CD14-positive monocyte (primary cell): ENCODE data around the gene TBC1D20. TPM values are rescaled to one million over a fixed set of nuclear protein-coding genes. Genes with fewer than 3 reads are reported as not detected.
A peak's percentile ranks its signal among the peaks of the same experiment; 100 is the strongest.

Experiments used
- DNase-seq, 3 donors: peaks; one replicate each; pipeline ENCODE4 v3.0.0-alpha.2; 2011 to 2022
- H2AFZ ChIP-seq: 2 replicates; pipeline ENCODE4 v1.6.0; 2012; ENCODE audit warnings: mild to moderate bottlenecking, low read depth, low read length, inconsistent platforms; ENCODE audit not compliant: insufficient read depth, poor library complexity, severe bottlenecking
- H3K27ac ChIP-seq, 2 donors: 1 replicate in 1 of 2; 2 replicates in 1 of 2; pipeline ENCODE4 v1.5.1; 2012 to 2013; ENCODE audit warnings: low read length in 2 of 2, control low read depth in 1 of 2, inconsistent platforms in 1 of 2, low read depth in 1 of 2, mild to moderate bottlenecking in 1 of 2
- H3K27me3 ChIP-seq, 2 donors: one replicate each; pipeline versions ENCODE4 v1.6.0 to v1.6.1; 2011 to 2013; ENCODE audit warnings: low read length in 2 of 2; ENCODE audit not compliant: control insufficient read depth in 2 of 2, insufficient read depth in 2 of 2
- H3K36me3 ChIP-seq, 2 donors: replicated peaks in 1 of 2; 1 replicate in 1 of 2; 2 replicates in 1 of 2; pipeline versions ENCODE4 v1.5.1 to v1.6.1; 2012 to 2013; ENCODE audit warnings: low read length in 2 of 2, control low read depth in 1 of 2, inconsistent platforms in 1 of 2, mild to moderate bottlenecking in 1 of 2; ENCODE audit not compliant: insufficient read depth in 2 of 2, control insufficient read depth in 1 of 2
- H3K4me1 ChIP-seq, 2 donors: 1 replicate in 1 of 2; 2 replicates in 1 of 2; pipeline versions ENCODE4 v1.5.1 to v1.6.1; 2012 to 2013; ENCODE audit warnings: low read length in 2 of 2, control low read depth in 1 of 2, inconsistent platforms in 1 of 2, mild to moderate bottlenecking in 1 of 2, moderate library complexity in 1 of 2; ENCODE audit not compliant: insufficient read depth in 2 of 2, control insufficient read depth in 1 of 2
- H3K4me2 ChIP-seq: replicated peaks from 2 replicates; pipeline ENCODE3; 2012; ENCODE audit warnings: low read length, moderate library complexity, mild to moderate bottlenecking; ENCODE audit not compliant: poor library complexity, severe bottlenecking; ENCODE audit errors: extremely low read depth
- H3K4me3 ChIP-seq, 3 experiments: fragments of 200-600 bp in 1 of 3; sonication (generic) in 1 of 3; replicated peaks in 1 of 3; 1 replicate in 2 of 3; 2 replicates in 1 of 3; pipeline ENCODE4 v1.5.1; 2011 to 2013; ENCODE audit warnings: low read length in 3 of 3, mild to moderate bottlenecking in 3 of 3, control low read depth in 2 of 3, low read depth in 2 of 3, inconsistent platforms in 1 of 3, moderate library complexity in 1 of 3
- H3K79me2 ChIP-seq: 2 replicates; pipeline ENCODE4 v1.6.0; 2012; ENCODE audit warnings: mild to moderate bottlenecking, control low read depth, inconsistent platforms, low read length, moderate library complexity; ENCODE audit not compliant: insufficient read depth
- H3K9ac ChIP-seq: 2 replicates; pipeline ENCODE4 v1.6.0; 2017; ENCODE audit warnings: low read length, mild to moderate bottlenecking; ENCODE audit not compliant: insufficient read depth, poor library complexity, severe bottlenecking
- H3K9me3 ChIP-seq, 2 donors: replicated peaks in 1 of 2; 1 replicate in 1 of 2; 2 replicates in 1 of 2; pipeline versions ENCODE4 v1.5.1 to v1.6.1; 2012 to 2013; ENCODE audit warnings: low read length in 2 of 2, control low read depth in 1 of 2; ENCODE audit not compliant: control insufficient read depth in 1 of 2, insufficient read depth in 1 of 2
- H4K20me1 ChIP-seq: 2 replicates; pipeline ENCODE4 v1.6.0; 2012; ENCODE audit warnings: mild to moderate bottlenecking, low read length, control low read depth, moderate library complexity; ENCODE audit not compliant: insufficient read depth
- H3K27ac Mint-ChIP-seq, 7 donors: one replicate each; pipeline ENCODE4 v1.8.0; 2020; ENCODE audit warnings: mild to moderate bottlenecking in 7 of 7, mixed read lengths in 7 of 7, moderate library complexity in 6 of 7, inconsistent platforms in 2 of 7
- H3K27me3 Mint-ChIP-seq, 3 donors: one replicate each; pipeline ENCODE4 v1.8.0; 2021 to 2022; ENCODE audit warnings: low read depth in 3 of 3, mild to moderate bottlenecking in 3 of 3, mixed read lengths in 3 of 3, moderate library complexity in 3 of 3, inconsistent platforms in 1 of 3
- H3K36me3 Mint-ChIP-seq, 2 donors: one replicate each; pipeline ENCODE4 v1.8.0; 2020; ENCODE audit warnings: mixed read lengths in 2 of 2, inconsistent platforms in 1 of 2, mild to moderate bottlenecking in 1 of 2
- H3K4me1 Mint-ChIP-seq: one replicate; pipeline ENCODE4 v1.8.0; 2020; ENCODE audit warnings: mild to moderate bottlenecking, mixed read lengths
- H3K4me3 Mint-ChIP-seq, 2 donors: one replicate each; pipeline ENCODE4 v1.8.0; 2020; ENCODE audit warnings: mild to moderate bottlenecking in 2 of 2, mixed read lengths in 2 of 2, moderate library complexity in 1 of 2
- H3K9me3 Mint-ChIP-seq, 7 donors: one replicate each; pipeline ENCODE4 v1.8.0; 2020 to 2022; ENCODE audit warnings: mixed read lengths in 7 of 7, mild to moderate bottlenecking in 6 of 7, moderate library complexity in 6 of 7, inconsistent platforms in 2 of 7
- CTCF ChIP-seq: fragments of 200-600 bp; IDR thresholded peaks from one replicate; pipeline ENCODE4 v1.8.0; 2022; ENCODE audit warnings: antibody characterized with exemption, mild to moderate bottlenecking
- WGBS: methylation state at CpG from one replicate; pipeline ENCODE4 v1.1.5; 2013; ENCODE audit warnings: missing lambda C conversion rate; ENCODE audit not compliant: insufficient coverage; 5-methylcytosine and 5-hydroxymethylcytosine counted together
- intact Hi-C, 2 donors: fragments of 100-400 bp; cut with micrococcal nuclease; formaldehyde crosslinking; loops; one replicate each; pipeline versions ENCODE4 v1.15.0 to v1.15.1; 2023
- polyA plus RNA-seq, 3 donors: library from polyadenylated mRNA; depleted of rRNA in 1 of 3; unstranded in 2 of 3; stranded (reverse) in 1 of 3; fragments of 300-500 nt in 2 of 3; fragments of >200 nt in 1 of 3; fragmentation: Illumina TruSeq in 2 of 3; gene quantifications; 1 replicate in 2 of 3; 2 replicates in 1 of 3; pipeline ENCODE4 v1.2.3, GENCODE V29; 2012 to 2021

Gene TBC1D20
- polyA plus RNA-seq, 3 donors = 10.5 to 24.7 (median 11.3) TPM

GRCh38 chr20:444117-444516, 18.2 kb downstream of the TBC1D20 start:
- Histone ChIP-seq H3K27ac (no peak overlapping the region), H3K4me3 (no peak overlapping the region), H3K36me3 (peaks cover 58 to 83% of the 10 kb centered on the region in 2 donors), H2AFZ (no peak overlapping the region), H4K20me1 (peaks cover 46% of the 10 kb centered on the region), H3K27me3 (no peaks in the 10 kb centered on the region), H3K4me2 (no peak overlapping the region), H3K9me3 (no peaks in the 10 kb centered on the region), H3K9ac (no peak overlapping the region), H3K79me2 (peaks cover 27% of the 10 kb centered on the region), H3K4me1 (peaks cover 5% of the 10 kb centered on the region in 2 donors)
- H3K4me3 Mint-ChIP-seq = no peak overlapping the region
- WGBS = no CpG with 5 or more reads among the region's 3 CpGs
- DNase-seq = no peak
- no peak for TF ChIP-seq CTCF
- peaks cover 10% of the 10 kb centered on the region for H3K4me1 Mint-ChIP-seq
- intact Hi-C loops = no loop called here
- peaks cover 66 to 85% of the 10 kb centered on the region in 2 donors for H3K36me3 Mint-ChIP-seq
- H3K27me3 Mint-ChIP-seq = peaks cover 0 to 1% (median 0%) of the 10 kb centered on the region in 3 donors
- H3K9me3 Mint-ChIP-seq = no peaks in the 10 kb centered on the region
- no peak overlapping the region for H3K27ac Mint-ChIP-seq

- WGBS = no CpG with 5 or more reads among the region's 4 CpGs
- DNase-seq = no peak
- intact Hi-C loops = no loop called here
Observed at GRCh38 chr20:443223-443775, 19.0 kb downstream of the TBC1D20 start.

More at GRCh38 chr20:443223-443775, 19.0 kb downstream of the TBC1D20 start:
- Histone ChIP-seq H3K9me3 (no peaks in the 10 kb centered on the region), H2AFZ (no peak overlapping the region), H3K27ac (no peak overlapping the region), H3K4me3 (no peak overlapping the region), H3K79me2 (peaks cover 25% of the 10 kb centered on the region), H3K9ac (no peak overlapping the region), H4K20me1 (peaks cover 49% of the 10 kb centered on the region), H3K36me3 (peaks cover 58 to 87% of the 10 kb centered on the region in 2 donors), H3K4me1 (peaks cover 13% of the 10 kb centered on the region in 2 donors), H3K27me3 (no peaks in the 10 kb centered on the region), H3K4me2 (no peak overlapping the region)
- H3K36me3 Mint-ChIP-seq = peaks cover 66 to 86% of the 10 kb centered on the region in 2 donors
- no peak overlapping the region for H3K4me3 Mint-ChIP-seq
- peaks cover 18% of the 10 kb centered on the region for H3K4me1 Mint-ChIP-seq
- TF ChIP-seq CTCF = no peak
- H3K9me3 Mint-ChIP-seq = no peaks in the 10 kb centered on the region
- peaks cover 0 to 1% (median 0%) of the 10 kb centered on the region in 3 donors for H3K27me3 Mint-ChIP-seq
- peak overlapping the region in 1 of 7 donors; percentile 18 for H3K27ac Mint-ChIP-seq
